GM19023 (cell line): ENCODE measurements around the gene KRT33B.
"Not testable (repeated sequence)": the region's sequence is repeated elsewhere in the genome, so short reads cannot be mapped to it uniquely, and the experiment has no call there.

ENCODE experiments used
- ATAC-seq: cut with Tn5 transposase; IDR thresholded peaks from one replicate; pipeline ENCODE4 v1.9.1; 2021; ENCODE audit warnings: mild to moderate bottlenecking, moderate library complexity; ENCODE audit not compliant: unreplicated experiment

Gene KRT33B

DNA sequence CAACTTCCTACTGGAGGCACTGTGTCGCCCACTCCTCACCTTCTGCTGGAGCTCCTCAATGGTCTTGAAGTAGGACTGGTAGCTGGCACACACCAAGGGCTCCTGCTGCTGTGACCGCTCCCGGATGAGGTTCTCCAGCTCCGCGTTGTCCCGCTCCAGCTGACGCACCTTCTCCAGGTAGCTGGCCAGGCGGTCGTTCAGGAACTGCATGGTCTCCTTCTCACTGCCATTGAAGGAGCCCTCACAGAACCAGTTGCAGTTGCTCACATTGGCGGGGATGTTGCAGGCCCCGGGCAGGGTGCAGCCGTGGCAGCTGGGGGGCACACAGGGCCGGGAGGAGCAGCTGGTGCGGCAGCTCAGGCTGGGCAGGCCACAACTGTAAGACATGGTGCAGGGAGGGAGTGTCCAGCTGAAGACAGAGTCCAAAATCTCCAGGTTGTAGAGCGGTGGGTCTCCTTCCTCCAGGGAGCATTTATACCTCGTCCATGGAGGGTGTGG, 19.2 kb downstream of the KRT33B start, which contains the start of gene KRT33A:
Gene KRT33A (minus strand): TSS at position 448 of the 498 bp plus-strand sequence. CDS start 61 bp downstream, at position 387.
- ATAC-seq, result not testable (repeated sequence)

- ATAC-seq, result no peak
These were observed 21.5 kb downstream of the KRT33B start for GRCh38 chr17:41347869-41348760.

- not testable (repeated sequence) for ATAC-seq
These were observed 23.2 kb downstream of the KRT33B start for GRCh38 chr17:41346421-41346820.

DNA sequence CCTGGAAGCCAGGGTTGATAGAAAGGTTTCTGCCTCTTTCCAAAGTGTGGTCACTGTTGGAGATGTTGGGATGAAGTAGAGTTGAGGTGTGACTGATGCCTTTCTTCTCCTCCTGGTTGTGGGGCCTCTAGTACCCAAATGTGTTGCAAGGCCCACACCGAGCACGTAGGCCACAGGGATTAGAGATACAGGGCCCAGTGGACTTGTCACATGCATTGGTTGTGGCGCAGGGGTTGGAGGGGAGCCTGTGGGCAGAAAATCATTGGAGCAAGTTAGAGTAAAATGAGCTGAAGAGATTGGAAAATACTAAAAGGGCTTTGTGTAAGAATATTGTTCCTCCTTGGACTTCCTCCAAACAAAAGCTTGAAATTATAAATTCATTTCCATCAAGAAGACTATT, 23.6 kb downstream of the KRT33B start:
- no peak for ATAC-seq

DNA sequence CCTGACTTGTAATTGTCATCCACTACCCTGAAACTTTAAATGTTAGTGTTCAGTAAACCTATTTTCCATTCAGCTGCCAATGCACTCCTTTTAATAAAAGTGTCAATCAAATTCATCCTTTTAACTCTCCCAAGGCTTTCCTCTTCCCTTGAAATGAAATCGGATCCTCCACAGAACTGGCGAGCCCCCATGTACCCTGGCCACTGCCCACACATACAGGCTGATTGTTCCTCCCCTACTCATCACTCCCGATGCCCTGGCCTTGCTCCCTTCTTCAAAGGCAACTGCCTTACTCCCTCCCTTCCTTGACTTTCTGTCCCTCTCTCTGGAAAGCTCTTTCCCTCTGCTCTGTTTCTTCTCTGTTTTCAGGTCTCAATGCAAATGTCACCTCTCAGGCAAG, 26.6 kb downstream of the KRT33B start:
- no peak for ATAC-seq

DNA sequence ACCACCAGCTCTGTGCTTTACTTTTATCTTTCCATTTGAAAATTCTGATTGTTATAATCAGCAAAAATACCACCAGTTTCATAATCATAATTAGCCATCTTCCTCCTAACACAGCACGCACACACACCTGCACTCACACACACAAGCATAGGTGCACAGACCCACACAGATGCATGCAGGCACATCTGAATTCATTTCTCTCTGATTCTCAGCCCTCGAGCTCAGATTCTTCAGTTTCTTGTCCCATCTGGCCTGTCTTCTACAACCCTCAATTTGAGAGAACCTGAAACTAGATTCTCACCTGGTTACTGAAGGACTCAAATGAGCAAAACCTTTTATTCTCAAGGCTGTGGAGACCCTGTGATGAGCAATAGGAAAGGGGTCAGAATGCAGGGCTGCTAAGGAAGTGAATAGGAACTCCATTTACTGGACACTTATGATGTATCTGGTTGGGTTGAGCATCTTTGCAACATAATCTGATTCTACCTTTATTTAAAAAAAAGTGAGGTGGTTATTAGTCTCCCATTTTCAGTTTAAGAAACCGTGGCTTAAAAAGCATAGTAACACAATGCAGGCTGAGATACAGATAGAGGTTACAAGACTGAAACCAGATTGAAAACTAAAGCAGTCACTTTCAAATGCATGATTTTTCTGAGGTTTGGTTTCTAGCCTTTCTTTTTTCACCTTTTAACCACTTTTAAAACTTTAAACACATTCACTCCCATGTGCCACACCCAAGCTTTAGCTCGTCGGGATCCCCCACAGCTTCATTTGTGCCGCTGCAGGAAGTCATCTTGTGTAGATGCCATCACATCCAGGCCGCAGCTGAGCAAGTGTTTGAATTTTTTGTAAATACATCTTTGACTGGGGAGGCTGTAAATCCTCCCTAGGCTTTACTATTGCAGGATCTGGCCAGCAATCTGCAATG, 28.4 kb downstream of the KRT33B start:
- ATAC-seq, result no peak

GRCh38 chr17:41340494-41340893, 29.1 kb downstream of the KRT33B start:
- ATAC-seq, result no peak

- ATAC-seq, result no peak
These were observed 29.9 kb downstream of the KRT33B start for GRCh38 chr17:41339571-41340172.

DNA sequence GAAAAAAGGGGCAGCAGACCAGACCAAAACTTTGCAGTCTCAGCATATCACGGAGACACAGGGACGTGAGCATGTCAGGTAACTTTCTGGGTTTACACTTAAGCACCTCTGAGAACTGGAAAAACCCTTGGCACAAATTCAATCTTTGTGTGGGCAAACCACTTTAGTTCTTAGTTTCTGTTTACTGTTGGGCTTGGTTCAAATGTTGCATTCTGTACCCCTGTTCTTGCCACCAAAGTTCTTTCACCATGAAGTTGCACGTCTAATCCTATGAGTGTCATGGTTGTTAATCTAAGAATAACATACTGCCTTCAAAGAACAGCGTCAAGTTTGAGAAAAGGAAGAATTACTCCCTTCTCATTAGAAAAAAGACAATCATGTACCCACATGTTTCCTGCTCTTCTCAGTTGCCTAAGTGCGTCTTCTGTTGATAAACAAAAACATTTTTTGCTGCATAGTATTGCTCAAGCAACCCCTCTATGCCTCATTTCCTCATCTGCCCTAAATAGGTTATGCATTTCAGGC, 30.6 kb downstream of the KRT33B start:
- no peak for ATAC-seq

DNA sequence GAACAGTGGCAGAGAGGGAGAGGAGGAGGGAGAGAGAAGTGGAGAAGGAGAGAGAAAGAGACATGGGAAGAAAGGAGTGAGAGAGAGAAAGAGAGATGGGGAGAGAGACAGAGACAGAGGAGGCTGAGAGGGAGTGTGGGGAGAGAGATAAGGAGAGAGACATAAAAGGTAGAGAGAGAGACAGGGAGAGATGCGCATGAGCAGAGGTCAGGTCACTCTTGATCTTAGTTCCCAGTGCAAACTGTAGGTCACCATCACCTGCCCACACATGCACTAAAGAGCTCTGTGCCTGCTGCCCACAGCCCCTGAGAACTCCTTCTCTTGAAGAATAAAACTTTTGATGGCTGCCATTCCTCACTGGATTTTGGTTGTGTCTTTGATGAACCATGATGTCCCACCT, 33.9 kb downstream of the KRT33B start:
- ATAC-seq, result no peak

GRCh38 chr17:41334385-41335305, 35.0 kb downstream of the KRT33B start:
- ATAC-seq, result no peak

GRCh38 chr17:41333836-41334235, 35.8 kb downstream of the KRT33B start:
- ATAC-seq, result no peak

- ATAC-seq, result no peak
These were observed 36.5 kb downstream of the KRT33B start for GRCh38 chr17:41333098-41333497.

GRCh38 chr17:41332239-41332638, 37.4 kb downstream of the KRT33B start:
- ATAC-seq, result no peak

DNA sequence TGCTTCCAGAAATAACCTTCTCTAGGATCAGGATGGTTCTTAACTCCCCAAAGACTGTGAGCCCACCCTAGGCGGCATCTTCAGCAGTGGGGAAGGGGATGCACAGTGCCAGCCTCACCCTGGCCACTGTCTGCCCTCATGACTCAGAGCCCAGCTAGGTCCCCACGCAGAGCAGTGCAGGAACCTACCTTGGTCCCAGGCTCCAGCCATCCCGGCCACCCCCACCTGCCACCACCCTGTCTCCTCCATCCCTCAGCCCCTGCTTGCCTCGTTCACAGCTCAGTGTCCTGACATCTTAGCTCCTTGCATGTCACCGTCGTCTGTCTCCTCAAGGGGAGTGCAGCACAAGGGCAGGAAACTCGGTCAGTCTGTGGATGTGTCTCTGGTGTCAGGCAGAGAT, 38.0 kb downstream of the KRT33B start:
- ATAC-seq, result no peak

GRCh38 chr17:41329279-41329948, 40.2 kb downstream of the KRT33B start:
- ATAC-seq, result no peak

GRCh38 chr17:41328207-41328606, 41.4 kb downstream of the KRT33B start:
- no peak for ATAC-seq

DNA sequence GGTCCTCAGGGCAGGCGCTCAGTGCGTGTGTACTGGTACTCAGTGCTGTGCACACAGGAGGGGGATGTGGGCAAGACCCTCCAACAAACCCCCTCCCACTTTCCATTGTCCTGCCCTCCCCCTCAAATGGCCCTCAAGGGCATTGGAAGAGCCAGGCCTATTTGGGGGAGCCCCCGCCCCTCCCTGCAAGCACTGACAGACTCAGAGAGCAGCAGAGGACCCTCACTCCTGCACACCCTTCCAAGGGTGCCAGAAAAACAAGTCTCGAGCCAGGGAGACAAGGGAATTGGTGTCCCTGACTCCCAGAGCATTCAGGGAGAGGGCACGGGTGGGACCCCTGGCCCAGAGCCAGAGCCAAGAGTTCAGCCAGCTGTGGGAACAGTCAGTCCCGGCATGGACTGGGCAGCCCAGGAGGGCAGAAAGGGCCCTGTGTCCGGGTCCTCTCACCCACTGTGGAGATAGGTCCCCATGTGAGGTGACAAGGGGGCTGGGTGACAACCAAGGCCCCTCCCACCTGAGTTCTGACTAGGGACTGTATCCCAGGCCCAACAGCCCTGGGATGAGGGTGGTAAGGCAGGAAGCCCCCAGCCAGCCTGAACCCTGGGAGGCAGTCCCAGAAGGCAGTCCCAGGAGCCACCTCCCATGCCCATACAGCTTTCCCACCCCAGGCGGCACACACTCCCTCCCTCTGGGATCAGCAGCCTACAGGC, 42.0 kb downstream of the KRT33B start:
- ATAC-seq, result no peak
